ENCODE data around the gene TIGD1. TPM values are rescaled to one million over a fixed set of nuclear protein-coding genes. Genes with fewer than 3 reads are reported as not detected.
A peak's percentile ranks its signal among the peaks of the same experiment; 100 is the strongest.

The TIGD1 gene
- total RNA-seq, 1 experiment from 2014 or later, result 5.1 TPM

GRCh38 chr2:232551250-232551638 is 887 bp upstream of the TIGD1 start:
- POLR2A ChIA-PET, result no interaction called here
- Histone ChIP-seq H3K36me3 (ENCODE audit: control insufficient read depth, insufficient read depth, low read length) (peaks cover 9% of the 10 kb centered on the region), H3K9me3 (ENCODE audit: control insufficient read depth, insufficient read depth, low read depth, low read length) (no peaks in the 10 kb centered on the region), H3K27ac (ENCODE audit: low read length) (peak overlapping the region; percentile 96), H3K27me3 (ENCODE audit: control insufficient read depth, insufficient read depth, low read length) (no peaks in the 10 kb centered on the region), H3K4me1 (ENCODE audit: control insufficient read depth, insufficient read depth, low read length) (peaks cover 8% of the 10 kb centered on the region; the same call in 1 of the 2 replicates), H3K4me3 (ENCODE audit: low read depth in 2 of 2, low read length in 2 of 2) (peak overlapping the region; percentile 83 to 96)
- no peak for DNase-seq (ENCODE audit: low read depth, low spot score)
- CTCF ChIA-PET, result no interaction called here
- in situ Hi-C loops (cut with HindIII; ENCODE audit: low pct_unique_long_range_greater_than_20kb, low sequenced_read_pairs), result no loop called here
- intact Hi-C loops (cut with micrococcal nuclease; ENCODE audit: unreplicated experiment), result no loop called here
- no TSS peak for BruUV-seq (replicated peaks)
- TF ChIP-seq CTCF (IDR thresholded peaks at IDR 0.05) (no peak), SIN3A (IDR thresholded peaks at IDR 0.05; ENCODE audit: borderline replicate concordance, insufficient read depth, low read depth, low read length) (no peak), TCF7L2 (IDR thresholded peaks at IDR 0.05; ENCODE audit: low read depth, low read length) (no peak), REST (IDR thresholded peaks at IDR 0.05; ENCODE audit: insufficient read depth in 1 of 2, low read depth in 2 of 2, low read length in 1 of 2) (no peak), POLR2AphosphoS5 (IDR thresholded peaks at IDR 0.05; ENCODE audit: low read depth, low read length) (no peak)
- peak; percentile 34 for ATAC-seq

GRCh38 chr2:232549655-232550353 is 553 bp downstream of the TIGD1 start:
- peaks cover 8% of the 10 kb centered on the region; the same call in 1 of the 2 replicates for H3K4me1 ChIP-seq (ENCODE audit: control insufficient read depth, insufficient read depth, low read length)
- TF ChIP-seq CTCF (IDR thresholded peaks at IDR 0.05) (no peak), SIN3A (IDR thresholded peaks at IDR 0.05; ENCODE audit: borderline replicate concordance, insufficient read depth, low read depth, low read length) (no peak), POLR2AphosphoS5 (IDR thresholded peaks at IDR 0.05; ENCODE audit: low read depth, low read length) (no peak), REST (IDR thresholded peaks at IDR 0.05; ENCODE audit: insufficient read depth in 1 of 2, low read depth in 2 of 2, low read length in 1 of 2) (no peak; a peak in 1 of 4 replicates), TCF7L2 (IDR thresholded peaks at IDR 0.05; ENCODE audit: low read depth, low read length) (no peak)
- peaks cover 7% of the 10 kb centered on the region for H3K36me3 ChIP-seq (ENCODE audit: control insufficient read depth, insufficient read depth, low read length)
- in situ Hi-C loops (cut with HindIII; ENCODE audit: low pct_unique_long_range_greater_than_20kb, low sequenced_read_pairs), result no loop called here
- no peak; the same call in 1 of the 2 replicates for ATAC-seq
- DNase-seq (ENCODE audit: low read depth, low spot score), result no peak
- POLR2A ChIA-PET, result no interaction called here
- peak overlapping the region; percentile 83 to 96 for H3K4me3 ChIP-seq (ENCODE audit: low read depth in 2 of 2, low read length in 2 of 2)
- no peaks in the 10 kb centered on the region for H3K27me3 ChIP-seq (ENCODE audit: control insufficient read depth, insufficient read depth, low read length)
- CTCF ChIA-PET, result no interaction called here
- no peaks in the 10 kb centered on the region for H3K9me3 ChIP-seq (ENCODE audit: control insufficient read depth, insufficient read depth, low read depth, low read length)
- peak overlapping the region; percentile 96 for H3K27ac ChIP-seq (ENCODE audit: low read length)
- intact Hi-C loops (cut with micrococcal nuclease; ENCODE audit: unreplicated experiment), result no loop called here
- BruUV-seq (replicated peaks), result no TSS peak
